DMS 273 treated with DMSO at 0.1 percent for 48 hours (cell line): ENCODE measurements around the gene ATG16L2.
"Not testable (repeated sequence)": the region's sequence is repeated elsewhere in the genome, so short reads cannot be mapped to it uniquely, and the experiment has no call there.

Experiments
- DNase-seq: peaks from one replicate; lab custom pipeline; 2025; lab: John Stamatoyannopoulos, UW

ATG16L2 gene

DNA sequence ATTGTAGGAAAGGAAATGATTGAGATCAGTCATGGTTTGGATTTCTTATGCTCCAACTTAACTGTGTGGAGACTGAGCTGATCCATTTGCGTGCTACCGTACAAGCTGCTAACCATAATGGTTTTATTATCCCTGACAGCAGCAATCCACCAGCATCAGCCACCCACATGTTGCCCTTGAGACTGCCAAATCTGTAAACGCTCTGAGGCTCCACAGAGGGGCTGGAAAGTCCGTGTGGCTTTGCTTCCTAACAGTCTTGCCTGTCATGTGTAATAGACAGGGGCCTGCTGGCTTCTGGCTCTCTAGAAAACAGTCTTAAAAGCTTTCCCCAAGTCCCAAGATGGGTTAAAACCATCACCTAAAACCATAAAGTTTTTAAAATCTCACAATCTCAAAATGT lies 30.1 kb downstream of the ATG16L2 start:
- no peak for DNase-seq

DNA sequence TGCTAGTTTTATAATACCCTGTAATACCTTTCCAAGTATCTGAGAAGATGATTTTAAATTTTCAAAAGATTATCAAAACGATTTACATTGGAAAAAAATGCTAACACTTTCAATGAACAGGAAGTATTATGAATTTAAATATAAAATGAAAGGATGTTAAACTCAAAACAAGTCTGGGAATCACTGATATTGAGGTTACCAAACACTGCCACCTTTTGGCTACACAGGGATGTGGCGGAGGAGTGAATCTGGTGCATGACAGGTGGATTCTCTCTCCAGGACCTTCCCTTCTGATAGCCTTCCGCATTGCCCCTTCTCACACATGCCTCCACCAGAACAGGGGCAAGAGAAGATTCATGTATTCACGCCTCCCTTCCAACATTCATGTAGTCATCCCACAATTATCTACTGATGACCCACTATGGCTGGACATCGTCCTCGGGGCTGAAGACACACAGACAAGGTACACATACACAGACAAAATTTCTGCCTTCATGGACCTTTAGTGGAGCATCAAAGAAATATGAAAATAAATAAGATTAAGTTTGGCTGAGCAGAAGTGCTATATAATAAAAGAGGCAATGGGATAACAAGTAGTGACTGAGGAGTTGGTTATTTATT lies 34.7 kb downstream of the ATG16L2 start:
- no peak for DNase-seq

DNA sequence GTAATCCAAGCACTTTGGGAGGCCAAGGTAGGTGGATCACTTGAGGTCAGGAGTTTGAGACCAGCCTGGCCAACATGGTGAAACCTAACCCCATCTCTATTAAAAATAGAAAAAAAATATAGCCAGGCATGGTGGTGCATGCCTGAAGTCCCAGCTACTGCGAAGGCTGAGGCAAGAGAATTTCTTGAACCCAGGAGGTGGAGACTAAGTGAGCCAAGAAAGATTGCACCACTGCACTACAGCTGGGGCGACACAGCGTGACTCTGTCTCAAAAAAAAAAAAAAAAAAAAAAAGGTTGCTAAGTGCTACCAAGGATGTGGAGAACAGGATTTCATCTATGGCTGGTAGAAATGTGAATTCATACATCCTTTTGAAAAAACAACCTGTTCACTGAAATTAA lies 36.6 kb downstream of the ATG16L2 start:
- DNase-seq = no peak

DNA sequence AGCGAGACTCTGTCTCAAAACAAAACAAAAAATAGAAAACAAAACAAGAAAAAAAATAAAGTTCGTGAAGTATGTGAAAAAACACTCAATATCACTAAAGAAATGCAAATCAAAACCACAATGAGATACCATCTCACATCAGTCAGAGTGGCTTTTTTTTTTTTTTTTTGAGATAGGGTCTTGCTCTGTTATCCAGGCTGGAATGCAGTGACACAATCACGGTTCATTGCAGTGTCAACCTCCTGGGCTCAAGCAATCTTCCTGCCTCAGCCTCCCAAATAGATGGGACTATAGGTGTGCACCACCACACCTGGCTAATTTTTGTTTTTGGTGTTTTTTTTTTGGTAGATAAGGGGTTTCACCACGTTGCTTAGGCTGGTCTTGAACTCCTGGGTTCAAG lies 37.5 kb downstream of the ATG16L2 start:
- no peak for DNase-seq

DNA sequence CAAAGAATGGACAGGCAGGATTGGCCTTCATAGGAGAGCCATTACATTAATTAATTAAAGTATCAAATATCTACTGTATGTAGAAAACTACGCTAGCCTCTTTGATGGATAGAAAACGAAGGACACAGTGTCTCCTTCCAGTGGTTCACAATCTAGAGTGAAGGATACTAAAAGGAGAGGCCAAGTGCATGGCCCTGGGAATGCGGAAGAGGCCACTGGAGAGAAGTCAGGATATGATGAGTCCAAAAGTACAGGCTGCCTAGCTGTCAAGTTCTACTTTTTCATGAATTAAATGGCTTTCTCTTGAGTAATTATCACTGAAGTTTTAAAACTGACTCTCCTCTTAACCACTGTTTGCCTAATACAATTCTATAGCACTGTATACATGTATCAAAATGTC lies 41.9 kb downstream of the ATG16L2 start:
- no peak for DNase-seq

DNA sequence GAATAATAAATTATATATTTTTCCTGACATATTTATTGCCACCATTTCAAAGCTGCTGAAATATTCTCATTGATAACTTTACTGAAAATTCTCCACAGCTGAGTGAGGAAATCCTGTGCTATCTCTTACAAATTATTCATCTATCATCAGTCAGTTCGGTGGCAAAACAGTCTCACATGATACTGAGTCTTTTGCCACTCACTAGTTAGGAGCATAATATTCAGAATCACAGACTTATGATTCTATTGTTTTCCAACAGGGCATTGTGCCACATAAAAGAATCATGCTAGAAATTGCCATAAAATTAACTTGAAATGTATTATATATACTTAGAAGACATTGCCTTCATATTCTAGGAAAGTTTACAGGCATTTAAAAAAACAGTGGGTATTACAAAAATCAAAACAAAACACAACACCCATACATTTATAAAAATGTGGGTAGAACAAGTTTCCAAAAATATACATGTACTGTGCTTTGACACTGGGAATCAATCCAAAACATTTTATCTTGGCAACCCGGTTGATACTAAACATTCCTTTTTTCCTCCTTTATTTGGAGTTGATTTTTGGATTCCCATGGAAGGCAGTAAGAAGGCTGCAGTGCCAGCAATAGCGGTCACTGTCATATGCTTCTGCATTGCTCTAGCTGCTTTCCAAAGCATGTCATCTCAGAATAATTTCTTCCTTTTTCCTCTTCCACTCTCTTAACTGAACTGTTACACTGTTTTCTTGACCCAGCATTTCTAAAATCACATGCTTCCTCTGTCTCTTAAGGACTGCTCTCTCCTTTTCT lies 42.5 kb downstream of the ATG16L2 start:
- DNase-seq = no peak

DNA sequence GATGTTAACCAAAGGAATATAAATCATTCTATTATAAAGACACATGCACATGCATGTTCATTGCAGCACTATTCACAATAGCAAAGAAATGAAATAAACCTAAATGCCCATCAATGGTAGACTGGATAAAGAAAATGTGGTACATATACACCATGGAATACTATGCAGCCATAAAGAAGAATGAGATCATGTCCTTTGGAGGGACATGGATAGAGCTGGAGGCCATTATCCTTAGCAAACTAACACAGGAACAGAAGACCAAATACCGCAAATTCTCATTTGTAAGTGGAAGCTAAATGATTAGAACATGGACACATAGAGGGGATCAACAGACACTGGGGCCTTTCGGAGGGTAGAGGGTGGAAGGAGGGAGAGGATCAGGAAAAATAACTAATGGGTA lies 44.1 kb downstream of the ATG16L2 start:
- not testable (repeated sequence) for DNase-seq

DNA sequence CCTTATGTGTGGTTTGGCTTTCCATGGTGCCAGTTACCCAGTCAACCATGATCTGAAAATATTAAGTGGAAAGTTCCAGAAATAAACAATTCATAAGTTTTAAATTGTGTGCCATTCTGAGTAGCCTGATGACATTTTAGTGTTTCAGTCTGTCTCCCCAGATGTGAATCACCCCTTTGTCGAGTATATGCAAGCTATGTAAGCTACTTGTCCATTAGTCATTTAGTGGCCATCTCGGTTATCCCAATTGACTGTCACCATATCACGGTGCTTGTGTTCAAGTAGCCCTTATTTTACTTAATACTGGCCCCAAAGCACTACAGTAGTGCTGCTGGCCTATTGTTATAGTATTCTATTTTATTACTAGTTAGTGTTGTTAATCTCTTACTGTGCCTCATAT lies 44.9 kb downstream of the ATG16L2 start:
- no peak for DNase-seq

DNA sequence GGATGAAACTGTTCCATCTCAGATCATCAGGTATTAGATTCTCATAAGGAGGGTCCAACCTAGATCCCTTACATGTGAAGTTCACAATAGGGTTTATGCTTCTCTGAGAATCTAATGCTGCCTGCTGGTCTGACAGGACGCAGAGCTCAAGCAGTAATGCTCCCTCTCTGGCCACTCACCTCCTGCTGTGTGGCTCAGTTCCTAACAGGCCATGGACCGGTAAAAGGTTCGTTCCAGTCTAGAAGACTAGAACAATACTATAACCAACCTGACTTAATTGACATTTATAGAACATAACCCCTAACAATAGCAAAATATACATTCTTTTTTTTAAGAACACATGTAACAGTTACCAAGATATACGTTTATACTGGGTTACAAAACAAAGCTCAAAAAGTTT lies 45.8 kb downstream of the ATG16L2 start:
- DNase-seq = no peak

DNA sequence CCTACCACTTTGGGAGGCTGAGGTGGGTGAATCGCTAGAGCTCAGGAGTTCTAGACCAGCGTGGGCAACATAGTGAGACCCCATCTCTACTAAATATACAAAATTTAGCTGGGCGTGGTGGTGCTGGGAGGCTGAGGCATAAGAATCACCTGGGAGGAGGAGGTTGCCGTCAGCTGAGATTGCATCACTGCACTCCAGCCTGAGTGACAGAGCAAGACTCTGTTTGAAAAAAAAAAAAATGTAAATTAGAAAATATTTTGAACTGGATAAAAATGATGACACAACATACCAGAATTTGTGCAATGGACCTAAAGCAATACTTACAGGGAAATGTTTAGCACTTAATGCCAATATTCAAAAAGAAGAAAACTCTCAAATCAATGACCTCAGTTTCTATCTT lies 46.4 kb downstream of the ATG16L2 start:
- DNase-seq = no peak

DNA sequence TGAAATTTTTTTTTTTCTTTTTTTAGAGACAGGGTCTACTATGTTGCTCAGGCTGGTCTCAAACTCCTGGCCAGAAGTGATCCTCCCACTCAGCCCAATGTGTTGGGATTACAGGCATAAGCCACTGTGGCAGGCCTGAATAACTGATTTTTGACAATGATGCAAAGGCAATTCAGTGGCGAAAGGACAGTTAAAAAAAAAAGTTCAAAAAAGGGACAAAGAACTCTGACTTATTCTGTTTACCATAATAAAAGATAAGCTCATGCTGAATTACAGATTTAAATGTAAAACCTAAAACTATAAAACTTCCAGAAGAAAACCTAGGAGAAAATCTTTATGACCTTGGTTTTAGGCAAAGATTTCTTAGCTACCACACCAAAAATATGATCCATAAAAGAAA lies 48.9 kb downstream of the ATG16L2 start:
- no peak for DNase-seq

DNA sequence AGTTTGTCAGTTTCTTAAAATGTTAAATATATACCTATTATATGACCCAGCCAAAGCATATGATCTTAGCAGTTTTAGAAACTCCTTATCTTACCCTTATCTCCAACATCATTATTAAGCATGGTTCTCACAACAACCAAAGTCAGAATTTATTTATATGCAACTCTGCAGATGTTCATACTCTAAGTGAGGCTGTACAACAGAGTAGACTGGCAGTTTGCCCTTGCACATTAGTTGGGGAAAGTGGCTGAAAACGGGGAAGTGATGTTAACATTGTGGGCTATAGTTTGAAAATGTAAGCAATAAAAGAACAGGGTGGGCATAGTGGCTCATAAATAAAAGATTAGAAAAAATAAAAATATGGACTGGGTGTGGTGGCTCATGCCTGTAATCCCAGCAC lies 49.7 kb downstream of the ATG16L2 start:
- no peak for DNase-seq

DNA sequence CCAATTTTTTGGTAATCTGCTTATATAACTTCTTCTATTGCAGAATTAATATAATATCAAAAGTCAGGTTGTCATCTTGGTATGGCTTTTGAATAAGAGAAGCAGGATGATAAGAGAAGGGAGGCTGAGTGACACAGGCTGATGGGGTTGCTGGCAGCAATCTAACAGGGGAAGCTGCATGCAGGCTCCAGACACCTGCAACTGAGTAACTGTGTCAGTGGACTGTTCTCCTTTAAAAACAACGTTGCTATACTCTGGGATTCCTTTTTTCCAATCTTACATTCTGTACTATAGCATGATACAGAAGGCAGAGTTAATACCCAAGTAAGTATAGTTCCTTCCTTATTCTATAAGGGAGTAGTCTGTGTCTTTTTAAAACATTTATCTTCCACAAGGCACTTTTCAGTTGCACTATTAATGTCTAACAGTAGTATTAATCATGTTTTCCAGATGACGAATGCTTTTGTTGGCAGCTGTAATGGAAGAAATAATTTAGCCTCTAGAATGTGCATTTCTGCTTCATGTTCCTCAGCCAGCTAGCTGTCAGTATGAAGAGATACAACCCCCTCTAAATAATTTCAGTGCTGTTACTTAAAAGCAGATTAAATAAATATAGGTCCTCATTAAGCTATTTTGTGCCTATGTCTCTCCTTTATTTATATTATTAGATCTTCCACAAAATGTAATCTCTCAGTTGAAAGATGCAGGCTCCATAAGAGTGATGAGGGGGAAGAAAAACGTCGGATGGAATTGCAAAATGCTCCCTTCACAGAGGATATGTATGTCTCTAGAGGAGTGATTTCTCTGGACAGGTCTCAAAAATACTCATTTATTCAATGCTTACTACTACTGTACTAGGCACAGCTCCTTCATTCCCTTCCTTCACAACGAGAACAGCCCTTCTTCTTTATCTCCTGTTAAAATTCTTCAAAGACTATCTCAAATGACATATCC lies 50.8 kb downstream of the ATG16L2 start:
- no peak for DNase-seq

DNA sequence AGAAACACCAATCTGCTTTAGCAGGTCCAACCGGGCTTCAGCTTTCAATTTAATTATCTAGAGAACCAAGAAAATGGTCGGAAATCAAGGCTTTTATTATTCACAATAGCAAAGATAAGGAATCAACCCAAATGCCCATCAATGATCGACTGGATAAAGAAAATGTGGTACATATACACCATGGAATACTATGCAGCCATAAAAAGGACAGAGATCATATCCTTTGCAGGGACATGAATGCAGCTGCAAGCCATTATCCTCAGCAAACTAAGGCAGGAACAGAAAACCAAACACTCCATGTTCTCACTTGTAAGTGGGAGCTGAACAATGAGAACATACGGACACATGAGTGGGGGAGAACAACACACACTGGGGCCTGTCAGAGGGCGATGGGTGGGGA lies 53.8 kb downstream of the ATG16L2 start:
- DNase-seq = no peak

DNA sequence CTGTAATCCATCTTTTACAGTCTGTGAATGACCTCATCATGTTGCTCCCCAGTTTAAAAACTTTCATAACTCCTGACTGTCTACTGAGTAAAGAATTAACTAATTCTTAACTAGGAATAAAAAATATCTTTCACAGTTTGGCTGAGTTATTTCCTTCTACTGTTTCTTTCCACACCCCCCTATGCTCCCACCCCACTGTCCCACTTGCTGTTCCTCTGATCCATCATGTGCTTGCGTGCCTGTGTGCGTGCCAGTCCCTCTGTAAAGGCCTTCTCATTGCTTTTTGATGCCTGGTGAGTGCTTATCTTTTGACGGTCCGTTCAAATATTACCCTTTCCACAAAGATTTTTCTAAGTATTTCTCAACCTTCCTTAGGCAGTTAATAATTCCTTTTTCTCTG lies 55.6 kb downstream of the ATG16L2 start:
- no peak for DNase-seq

DNA sequence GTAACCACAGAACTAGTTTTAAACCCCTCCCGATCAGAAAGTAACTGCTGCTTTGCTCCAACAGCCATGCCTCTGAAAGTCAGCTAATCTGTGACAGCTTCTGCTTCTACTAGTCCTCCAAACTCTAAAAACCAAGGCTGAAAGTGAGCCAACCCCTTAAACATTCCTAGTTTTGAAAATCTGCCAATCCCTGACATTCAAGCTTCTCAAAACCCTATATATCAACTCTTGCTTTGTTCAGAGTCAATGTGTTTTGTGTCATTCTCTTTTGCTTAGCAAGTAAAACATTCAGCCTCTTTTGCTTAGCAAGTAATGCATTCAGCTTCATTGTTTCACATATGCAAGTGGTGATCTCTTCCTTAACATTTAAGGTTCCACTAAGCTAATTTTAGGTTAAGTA lies 56.9 kb downstream of the ATG16L2 start:
- no peak for DNase-seq

DNA sequence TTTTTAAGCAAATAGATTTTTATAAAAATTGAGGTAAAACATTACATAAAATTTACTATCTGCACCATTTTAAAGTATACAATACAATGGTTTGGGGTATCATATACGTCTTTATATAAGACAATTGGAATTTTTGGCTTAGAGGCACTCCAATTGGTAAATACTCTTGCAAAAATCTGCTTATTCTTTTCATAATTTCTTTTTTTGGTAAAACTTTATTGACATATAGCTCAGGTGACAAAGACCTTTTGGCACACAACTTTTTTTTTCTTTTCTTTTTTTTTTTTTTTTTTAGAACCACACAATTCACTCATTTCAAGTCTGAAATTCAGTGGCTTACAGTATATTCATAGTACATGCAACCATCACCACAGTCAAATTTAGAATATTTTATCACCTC lies 57.8 kb downstream of the ATG16L2 start:
- DNase-seq = no peak

DNA sequence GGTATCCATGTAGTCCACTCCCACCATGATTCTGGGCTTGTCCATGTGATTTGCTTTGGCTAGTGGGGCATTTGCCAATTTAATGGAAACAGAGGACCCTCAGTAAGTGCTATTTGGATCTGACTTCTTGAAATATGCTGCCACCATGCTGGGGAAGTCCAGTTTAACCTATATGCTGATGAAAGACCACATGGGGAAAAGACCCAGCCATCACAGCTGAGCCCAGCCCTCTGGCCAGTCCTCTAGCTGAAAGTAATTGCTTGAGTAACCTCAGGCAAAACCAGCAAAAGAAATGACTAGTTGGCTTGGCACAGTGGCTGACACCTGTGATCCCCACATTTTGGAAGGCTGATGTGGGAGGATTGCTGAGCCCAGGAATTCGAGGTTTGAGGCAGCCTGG lies 61.5 kb downstream of the ATG16L2 start:
- no peak for DNase-seq

DNA sequence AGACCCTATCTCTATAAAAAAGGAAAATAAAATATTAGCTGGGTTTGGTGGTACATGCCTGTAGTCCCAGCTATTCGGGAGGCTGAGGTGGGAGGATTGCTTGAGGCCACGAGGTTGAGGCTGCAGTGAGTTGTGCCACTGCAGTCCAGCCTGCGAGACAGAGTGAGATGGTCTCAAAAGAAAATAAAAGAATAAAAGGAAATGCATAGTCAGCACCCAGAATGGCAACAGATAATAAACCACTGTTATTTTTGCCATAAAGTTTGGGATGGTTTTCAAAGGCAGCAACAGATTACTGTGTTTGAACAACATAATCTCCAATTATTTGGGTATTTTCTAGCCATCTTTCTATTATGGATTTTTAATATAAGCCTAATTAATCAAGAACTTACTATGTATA lies 61.9 kb downstream of the ATG16L2 start:
- no peak for DNase-seq
